Left colon (tissue), 2 donors: ENCODE results near the gene LIN37. TPM values are rescaled to one million over a fixed set of nuclear protein-coding genes. Genes with fewer than 3 reads are reported as not detected.
A peak's percentile ranks its signal among the peaks of the same experiment; 100 is the strongest.
"Not testable (repeated sequence)": the region's sequence is repeated elsewhere in the genome, so short reads cannot be mapped to it uniquely, and the experiment has no call there.

Experiments used
- ATAC-seq: fragments of 200-7000 bp; cut with Tn5 transposase; one replicate; pipeline ENCODE4 v1.9.1; 2020; ENCODE audit warnings: mild to moderate bottlenecking, moderate library complexity
- DNase-seq, 2 donors: peaks; one replicate each; pipeline ENCODE4 v3.0.0-alpha.2; 2020
- intact Hi-C, 2 donors: fragments of 100-400 bp; cut with DNase I in 1 of 2; cut with micrococcal nuclease in 1 of 2; formaldehyde crosslinking; loops; one replicate each; pipeline versions ENCODE4 v1.11.2 to v1.14.0; 2022; cut with DNase I, micrococcal nuclease
- total RNA-seq, 2 donors: library from RNA; stranded (reverse); fragmentation: NEBNext Ultra II Directional; extraction: Animal tissue kit (Norgen Biotek cat#: 25700); gene quantifications; one replicate each; pipeline ENCODE4 v1.2.1, GENCODE V29; 2021
- donor health status: DM: no; HTN: no; CAD: no.
- donor health status: DM: yes; HTN: yes; CAD: no.

The LIN37 gene
- total RNA-seq, 2 donors from 2014 or later: 5.9 to 6.1 TPM

DNA sequence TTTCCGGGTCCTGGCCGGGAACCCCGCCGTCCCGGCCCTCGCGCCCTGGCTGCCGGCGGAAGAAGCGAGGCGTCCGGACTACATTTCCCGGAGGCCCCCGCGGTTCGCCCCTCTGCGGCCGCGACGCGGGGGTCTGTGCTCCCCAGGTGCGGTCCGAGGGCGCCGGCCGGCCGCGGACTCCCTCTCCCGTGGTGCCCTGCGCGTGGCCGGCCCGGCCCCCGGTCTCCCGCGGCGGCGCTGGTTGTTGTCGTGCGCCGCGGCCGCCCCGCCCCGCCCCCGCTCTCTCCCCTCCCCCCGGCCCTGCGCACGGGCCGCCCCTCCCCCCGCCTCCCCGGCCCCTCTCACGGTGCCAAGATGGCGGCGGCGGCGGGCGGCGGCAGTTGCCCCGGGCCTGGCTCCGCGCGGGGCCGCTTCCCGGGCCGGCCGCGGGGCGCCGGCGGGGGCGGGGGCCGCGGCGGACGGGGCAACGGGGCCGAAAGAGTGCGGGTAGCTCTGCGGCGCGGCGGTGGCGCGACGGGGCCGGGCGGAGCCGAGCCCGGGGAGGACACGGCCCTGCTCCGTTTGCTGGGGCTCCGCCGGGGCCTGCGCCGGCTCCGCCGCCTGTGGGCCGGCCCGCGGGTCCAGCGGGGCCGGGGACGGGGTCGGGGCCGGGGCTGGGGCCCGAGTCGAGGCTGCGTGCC, 30.6 kb upstream of the LIN37 start, which contains the start of gene KMT2B:
Gene KMT2B, plus strand, starts transcription at position 339 of the 680 bp plus-strand sequence. Its CDS starts 16 bp downstream, at position 355.
- ATAC-seq (peak; percentile 68), DNase-seq (peak in 1 of 2 donors; percentile 95)
- intact Hi-C loops: loop anchor here in 1 of 2 donors (10.0 kb wide), 1 partner anchor 173 kb away; the partner anchor contains the start of gene TMEM147

- DNase-seq (peak; percentile 45 to 56), ATAC-seq (no peak)
- intact Hi-C loops: loop anchor here in 1 of 2 donors (10.0 kb wide), 1 partner anchor 174 kb away; the partner anchor contains the start of gene TMEM147
Observed at GRCh38 chr19:35718345-35719041, 29.9 kb upstream of the LIN37 start.

DNA sequence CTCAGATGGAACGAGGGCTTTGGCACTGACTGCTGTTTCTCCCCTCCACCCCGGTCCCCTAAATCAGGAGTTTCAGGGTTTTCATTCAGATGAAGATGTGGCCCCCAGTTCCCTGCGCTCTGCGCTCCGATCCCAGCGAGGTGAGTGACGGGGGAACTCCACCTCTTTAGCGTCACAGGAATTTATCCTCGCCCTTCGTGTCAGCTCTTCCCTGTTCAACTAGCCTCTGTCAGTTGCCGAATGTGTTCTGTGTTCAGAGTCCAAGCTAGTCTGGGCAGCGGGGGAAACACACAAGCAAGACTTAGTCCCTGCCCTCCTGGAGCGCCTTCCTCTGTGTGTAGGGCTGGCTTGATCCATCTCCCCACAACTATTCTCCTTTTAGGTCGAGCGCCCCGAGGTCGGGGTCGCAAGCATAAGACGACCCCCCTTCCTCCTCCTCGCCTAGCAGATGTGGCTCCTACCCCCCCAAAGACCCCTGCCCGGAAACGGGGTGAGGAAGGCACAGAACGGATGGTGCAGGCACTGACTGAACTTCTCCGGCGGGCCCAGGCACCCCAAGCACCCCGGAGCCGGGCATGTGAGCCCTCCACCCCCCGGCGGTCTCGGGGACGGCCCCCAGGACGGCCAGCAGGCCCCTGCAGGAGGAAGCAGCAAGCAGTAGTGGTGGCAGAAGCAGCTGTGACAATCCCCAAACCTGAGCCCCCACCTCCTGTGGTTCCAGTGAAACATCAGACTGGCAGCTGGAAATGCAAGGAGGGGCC, 28.8 kb upstream of the LIN37 start:
- intact Hi-C loops: loop anchor here in 1 of 2 donors (10.0 kb wide), 1 partner anchor 175 kb away; the partner anchor contains the start of gene TMEM147
- ATAC-seq: no peak
- no peak for DNase-seq

DNA sequence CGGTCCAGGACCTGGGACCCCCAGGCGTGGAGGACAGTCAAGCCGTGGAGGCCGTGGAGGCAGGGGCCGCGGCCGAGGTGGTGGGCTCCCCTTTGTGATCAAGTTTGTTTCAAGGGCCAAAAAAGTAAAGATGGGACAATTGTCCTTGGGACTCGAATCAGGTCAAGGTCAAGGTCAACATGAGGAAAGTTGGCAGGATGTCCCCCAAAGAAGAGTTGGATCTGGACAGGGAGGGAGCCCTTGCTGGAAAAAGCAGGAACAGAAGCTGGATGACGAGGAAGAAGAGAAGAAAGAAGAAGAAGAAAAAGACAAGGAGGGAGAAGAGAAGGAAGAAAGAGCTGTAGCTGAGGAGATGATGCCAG, 28.2 kb upstream of the LIN37 start:
- intact Hi-C loops: no loop called here
- ATAC-seq: no peak
- DNase-seq: no peak

DNA sequence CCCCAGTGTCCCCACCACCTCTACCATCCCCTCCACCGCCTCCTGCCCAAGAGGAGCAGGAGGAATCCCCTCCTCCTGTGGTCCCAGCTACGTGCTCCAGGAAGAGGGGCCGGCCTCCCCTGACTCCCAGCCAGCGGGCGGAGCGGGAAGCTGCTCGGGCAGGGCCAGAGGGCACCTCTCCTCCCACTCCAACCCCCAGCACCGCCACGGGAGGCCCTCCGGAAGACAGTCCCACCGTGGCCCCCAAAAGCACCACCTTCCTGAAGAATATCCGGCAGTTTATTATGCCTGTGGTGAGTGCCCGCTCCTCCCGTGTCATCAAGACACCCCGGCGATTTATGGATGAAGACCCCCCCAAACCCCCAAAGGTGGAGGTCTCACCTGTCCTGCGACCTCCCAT, 27.7 kb upstream of the LIN37 start:
- ATAC-seq (no peak), DNase-seq (no peak)
- intact Hi-C loops: no loop called here

DNA sequence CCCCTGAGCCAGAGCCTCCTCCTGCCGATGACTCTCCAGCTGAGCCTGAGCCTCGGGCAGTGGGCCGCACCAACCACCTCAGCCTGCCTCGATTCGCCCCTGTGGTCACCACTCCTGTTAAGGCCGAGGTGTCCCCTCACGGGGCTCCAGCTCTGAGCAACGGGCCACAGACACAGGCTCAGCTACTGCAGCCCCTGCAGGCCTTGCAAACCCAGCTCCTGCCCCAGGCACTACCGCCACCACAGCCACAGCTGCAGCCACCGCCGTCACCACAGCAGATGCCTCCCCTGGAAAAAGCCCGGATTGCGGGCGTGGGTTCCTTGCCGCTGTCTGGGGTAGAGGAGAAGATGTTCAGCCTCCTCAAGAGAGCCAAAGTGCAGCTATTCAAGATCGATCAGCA, 27.0 kb upstream of the LIN37 start:
- ATAC-seq (no peak), DNase-seq (no peak)
- intact Hi-C loops: no loop called here

GRCh38 chr19:35722461-35722860, 25.9 kb upstream of the LIN37 start:
- DNase-seq (no peak), ATAC-seq (no peak)
- intact Hi-C loops: no loop called here

DNA sequence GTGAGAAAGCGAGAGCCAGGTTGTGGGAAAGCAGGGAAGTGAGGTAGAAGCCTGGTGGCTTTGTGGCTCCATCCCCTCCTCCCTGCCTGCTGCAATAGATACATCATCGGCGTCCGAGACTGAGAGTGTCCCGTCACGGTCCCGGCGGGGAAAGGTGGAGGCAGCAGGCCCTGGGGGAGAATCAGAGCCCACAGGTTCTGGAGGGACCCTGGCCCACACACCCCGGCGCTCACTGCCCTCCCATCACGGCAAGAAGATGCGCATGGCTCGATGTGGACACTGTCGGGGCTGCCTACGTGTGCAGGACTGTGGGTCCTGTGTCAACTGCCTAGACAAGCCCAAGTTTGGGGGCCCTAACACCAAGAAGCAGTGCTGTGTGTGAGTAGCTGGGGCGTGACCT, 25.5 kb upstream of the LIN37 start:
- DNase-seq (no peak), ATAC-seq (no peak)
- intact Hi-C loops: no loop called here

- ATAC-seq (no peak), DNase-seq (no peak)
- intact Hi-C loops: no loop called here
Observed at GRCh38 chr19:35723671-35724070, 24.7 kb upstream of the LIN37 start.

- intact Hi-C loops, DNase-seq, ATAC-seq: not testable (repeated sequence)
Observed at GRCh38 chr19:35724132-35724531, 24.2 kb upstream of the LIN37 start.

- intact Hi-C loops: no loop called here
- no peak for ATAC-seq
- DNase-seq: no peak
Observed at GRCh38 chr19:35724560-35724959, 23.8 kb upstream of the LIN37 start.

DNA sequence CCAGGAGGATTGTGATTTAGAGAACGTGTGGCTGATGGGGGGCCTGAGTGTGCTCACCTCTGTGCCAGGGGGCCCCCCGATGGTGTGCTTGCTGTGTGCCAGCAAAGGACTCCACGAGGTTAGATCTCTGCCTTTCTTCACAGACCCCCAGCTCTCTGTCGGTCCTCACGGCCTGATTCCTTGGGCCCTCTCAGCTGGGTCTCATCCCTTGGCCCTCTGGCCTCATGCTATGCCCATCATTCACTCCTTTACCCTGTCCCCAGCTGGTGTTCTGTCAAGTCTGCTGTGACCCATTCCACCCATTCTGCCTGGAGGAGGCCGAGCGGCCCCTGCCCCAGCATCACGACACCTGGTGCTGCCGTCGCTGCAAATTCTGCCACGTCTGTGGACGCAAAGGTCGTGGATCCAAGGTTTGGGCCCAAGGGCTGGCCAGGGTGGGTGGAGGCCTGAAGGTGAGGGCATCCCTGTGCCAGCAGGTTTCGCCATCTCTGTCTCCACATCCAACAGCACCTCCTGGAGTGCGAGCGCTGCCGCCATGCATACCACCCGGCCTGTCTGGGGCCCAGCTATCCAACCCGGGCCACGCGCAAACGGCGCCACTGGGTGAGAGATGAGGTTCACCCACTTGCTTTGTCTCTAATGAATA, 23.0 kb upstream of the LIN37 start:
- DNase-seq (no peak), ATAC-seq (no peak)
- intact Hi-C loops: no loop called here

- ATAC-seq (no peak), DNase-seq (no peak)
- intact Hi-C loops: no loop called here
Observed at GRCh38 chr19:35727053-35727955, 21.1 kb upstream of the LIN37 start.

GRCh38 chr19:35727956-35728706, 20.2 kb upstream of the LIN37 start:
- no peak for ATAC-seq
- intact Hi-C loops: no loop called here
- DNase-seq: no peak

DNA sequence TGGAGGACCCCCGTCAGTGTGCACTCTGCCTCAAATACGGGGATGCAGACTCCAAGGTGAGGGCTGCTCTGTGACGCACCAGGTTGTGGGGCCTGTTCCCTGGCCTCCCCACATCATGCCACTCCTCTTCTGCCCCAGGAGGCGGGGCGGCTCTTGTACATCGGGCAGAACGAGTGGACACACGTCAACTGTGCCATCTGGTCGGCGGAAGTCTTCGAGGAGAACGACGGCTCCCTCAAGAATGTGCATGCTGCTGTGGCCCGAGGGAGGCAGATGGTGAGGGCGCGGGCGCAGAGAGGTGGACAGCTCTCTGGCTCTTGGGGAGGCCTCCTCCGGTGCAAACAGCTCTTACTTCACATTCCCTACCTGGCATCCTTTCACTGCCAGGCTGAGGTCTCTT, 19.4 kb upstream of the LIN37 start:
- ATAC-seq: no peak
- intact Hi-C loops: no loop called here
- DNase-seq: no peak

GRCh38 chr19:35729763-35730162, 18.6 kb upstream of the LIN37 start:
- intact Hi-C loops: no loop called here
- ATAC-seq (no peak), DNase-seq (no peak)

- DNase-seq (no peak), ATAC-seq (no peak)
- intact Hi-C loops: no loop called here
Observed at GRCh38 chr19:35730326-35730725, 18.1 kb upstream of the LIN37 start.

DNA sequence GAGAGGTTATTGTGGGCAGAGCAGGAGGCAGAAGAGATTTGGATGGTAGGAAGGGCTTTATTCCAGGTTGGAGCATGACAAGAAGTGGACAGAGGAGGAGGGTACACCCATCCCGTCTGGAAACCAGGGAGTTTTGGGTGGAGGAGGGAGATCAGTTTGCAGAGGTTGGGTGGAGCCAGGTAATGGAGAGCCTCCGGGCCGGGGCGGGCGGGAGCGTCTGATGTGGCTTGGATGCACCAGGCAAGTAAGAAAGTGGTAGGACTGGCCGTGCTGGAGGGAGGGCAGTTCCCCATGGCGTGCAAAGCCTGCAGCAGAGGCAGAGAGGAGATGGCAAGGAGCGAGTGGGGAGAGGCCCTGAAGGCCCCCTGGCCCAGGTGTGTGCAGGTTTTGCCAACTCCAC, 17.0 kb upstream of the LIN37 start:
- intact Hi-C loops: no loop called here
- DNase-seq (no peak), ATAC-seq (peak; percentile 18)
